PC-3 (cell line): ENCODE results near the gene HOXA9. TPM values are rescaled to one million over a fixed set of nuclear protein-coding genes. Genes with fewer than 3 reads are reported as not detected.

Experiments used
- ATAC-seq: fragments of 200-7000 bp; cut with Tn5 transposase; 2 replicates; pipeline ENCODE4 v1.9.1; 2020; ENCODE audit warnings: mild to moderate bottlenecking, moderate library complexity
- BruUV-seq: library from RNA; stranded (reverse); fragments of 400-500 nt; replicated peaks from 2 replicates; lab custom pipeline; 2021; lab: Mats Ljungman, UMichigan
- CTCF ChIA-PET: fragments of 300-600 bp; sonication (Branson Sonifier 250); formaldehyde crosslinking; loops from one replicate; lab custom pipeline; 2022; ENCODE audit warnings: antibody characterized with exemption; lab: Charles Lee
- POLR2A ChIA-PET: fragments of 300-600 bp; sonication (Branson Sonifier 250); formaldehyde crosslinking; loops from one replicate; lab custom pipeline; 2022; ENCODE audit warnings: antibody characterized with exemption; ENCODE audit not compliant: unreplicated experiment; lab: Charles Lee
- DNase-seq: peaks from one replicate; pipeline ENCODE4 v3.0.0-alpha.2; 2015
- H2AFZ ChIP-seq: fragments of 300-600 bp; sonication (generic); 2 replicates; pipeline ENCODE4 v1.6.0; 2016; ENCODE audit warnings: antibody characterized with exemption, low read length
- H3F3A ChIP-seq: fragments of 300-600 bp; sonication (generic); one replicate; pipeline ENCODE4 v1.6.0; 2017; ENCODE audit warnings: antibody characterized with exemption, low read length, control low read depth, mild to moderate bottlenecking; ENCODE audit not compliant: unreplicated experiment
- H3K27ac ChIP-seq: fragments of 300-600 bp; sonication (generic); 2 replicates; pipeline ENCODE4 v1.5.1; 2016; ENCODE audit warnings: mild to moderate bottlenecking, low read length
- H3K27me3 ChIP-seq: fragments of 300-600 bp; sonication (generic); 2 replicates; pipeline ENCODE4 v1.6.1; 2016; ENCODE audit warnings: low read length, mixed read lengths
- H3K36me3 ChIP-seq: fragments of 300-600 bp; sonication (generic); 2 replicates; pipeline ENCODE4 v1.6.1; 2016; ENCODE audit warnings: low read depth, mixed run types, low read length, mixed read lengths
- H3K4me1 ChIP-seq: fragments of 300-600 bp; sonication (generic); 2 replicates; pipeline ENCODE4 v1.5.1; 2016; ENCODE audit warnings: low read length; ENCODE audit not compliant: insufficient read depth
- H3K4me2 ChIP-seq: fragments of 300-600 bp; sonication (generic); 2 replicates; pipeline ENCODE4 v1.6.0; 2016; ENCODE audit warnings: low read length
- H3K4me3 ChIP-seq: fragments of 300-600 bp; sonication (generic); 2 replicates; pipeline ENCODE4 v1.5.1; 2016; ENCODE audit warnings: mild to moderate bottlenecking, low read length, mixed read lengths
- H3K79me2 ChIP-seq: fragments of 300-600 bp; sonication (generic); 2 replicates; pipeline ENCODE4 v1.6.1; 2017; ENCODE audit warnings: low read length, mixed read lengths
- H3K9ac ChIP-seq: fragments of 300-600 bp; sonication (generic); 2 replicates; pipeline ENCODE4 v1.6.0; 2016; ENCODE audit warnings: mild to moderate bottlenecking, low read length
- H3K9me2 ChIP-seq: fragments of 300-600 bp; sonication (generic); replicated peaks from 2 replicates; pipeline ENCODE4 v1.6.1; 2016; ENCODE audit warnings: mixed run types, low read length, mixed read lengths
- H3K9me3 ChIP-seq: fragments of 300-600 bp; sonication (generic); 2 replicates; pipeline ENCODE4 v1.6.1; 2016; ENCODE audit warnings: low read length, mixed read lengths
- H4K20me1 ChIP-seq: fragments of 300-600 bp; sonication (generic); 2 replicates; pipeline ENCODE4 v1.6.1; 2016; ENCODE audit warnings: low read length, mixed read lengths
- CTCF ChIP-seq: fragments of 300-600 bp; sonication (generic); conservative IDR thresholded peaks from 2 replicates; pipeline ENCODE4 v1.5.1; 2017; ENCODE audit warnings: antibody characterized with exemption, low read depth, mild to moderate bottlenecking, low read length
- EZH2 ChIP-seq: fragments of 300-600 bp; sonication (generic); IDR thresholded peaks from one replicate; pipeline ENCODE4 v1.6.1; 2017; ENCODE audit warnings: antibody characterized with exemption, mild to moderate bottlenecking, low read length; ENCODE audit not compliant: unreplicated experiment
- EZH2phosphoT487 ChIP-seq: fragments of 300-600 bp; sonication (generic); IDR thresholded peaks from 2 replicates; pipeline ENCODE4 v1.6.1; 2018; ENCODE audit warnings: mild to moderate bottlenecking, antibody characterized with exemption, low read length, borderline replicate concordance
- intact Hi-C: fragments of 100-400 bp; cut with micrococcal nuclease; formaldehyde crosslinking; loops from 2 replicates; pipeline ENCODE4 v1.9.0; 2023
- total RNA-seq: library from RNA; depleted of rRNA; stranded (reverse); fragments of >200 nt; gene quantifications from 2 replicates; pipeline ENCODE4 v1.2.3, GENCODE V29; 2014

The HOXA9 gene
- total RNA-seq, 1 experiment from 2014 or later, result 69.0 TPM

GRCh38 chr7:27161721-27162560 is 3.4 kb downstream of the HOXA9 start:
- peaks cover 57% of the 10 kb centered on the region for H3K79me2 ChIP-seq
- DNase-seq (peak; percentile 39), ATAC-seq (peak; percentile 0; the same call in 1 of the 2 replicates)
- peaks cover 20% of the 10 kb centered on the region for H4K20me1 ChIP-seq
- ChIA-PET CTCF (interaction anchor here (0.7 to 2.4 kb wide), 8 partner anchors 9 to 1848 kb away, joined by 3 to 26 read pairs (median 10); partner anchors contain the start of gene HOXA3), POLR2A (interaction anchor here (0.5 to 1.5 kb wide), 7 partner anchors 13 to 1306 kb away, joined by 4 to 26 read pairs (median 5); no protein-coding TSS in a partner anchor)
- no peaks in the 10 kb centered on the region for H3K9me3 ChIP-seq
- H3K27ac ChIP-seq, result peak overlapping the region; percentile 97
- no peaks in the 10 kb centered on the region for H3K9me2 ChIP-seq
- no TSS peak for BruUV-seq
- TF ChIP-seq CTCF, result no peak
- TF ChIP-seq EZH2phosphoT487, result no peak
- TF ChIP-seq EZH2, result no peak
- peak overlapping the region; percentile 90 for H3K9ac ChIP-seq
- intact Hi-C loops, result loop anchor here (1.0 to 5.0 kb wide), 8 partner anchors 308 to 1270 kb away; no protein-coding TSS in a partner anchor
- H3K36me3 ChIP-seq, result peaks cover 23% of the 10 kb centered on the region
- H3F3A ChIP-seq, result peaks cover 5% of the 10 kb centered on the region
- no peak overlapping the region for H2AFZ ChIP-seq
- peak overlapping the region; percentile 84 for H3K4me3 ChIP-seq
- H3K27me3 ChIP-seq, result no peaks in the 10 kb centered on the region
- peak overlapping the region; percentile 93 for H3K4me2 ChIP-seq
- peaks cover 15% of the 10 kb centered on the region for H3K4me1 ChIP-seq

GRCh38 chr7:27161214-27161720 is 4.1 kb downstream of the HOXA9 start:
- intact Hi-C loops, result loop anchor here (1.0 to 5.0 kb wide), 8 partner anchors 307 to 1269 kb away; no protein-coding TSS in a partner anchor
- ATAC-seq, result peak; percentile 0; the same call in 1 of the 2 replicates
- no TSS peak for BruUV-seq

More at GRCh38 chr7:27161214-27161720, 4.1 kb downstream of the HOXA9 start:
- Histone ChIP-seq H4K20me1 (peaks cover 20% of the 10 kb centered on the region), H3K9me3 (no peaks in the 10 kb centered on the region), H3K27me3 (no peaks in the 10 kb centered on the region), H3K36me3 (peaks cover 23% of the 10 kb centered on the region), H3K79me2 (peaks cover 51% of the 10 kb centered on the region), H3K4me1 (peaks cover 15% of the 10 kb centered on the region), H3K4me3 (peak overlapping the region; percentile 84), H3K27ac (peak overlapping the region; percentile 97), H3K9ac (peak overlapping the region; percentile 84), H3F3A (peaks cover 5% of the 10 kb centered on the region), H2AFZ (peak overlapping the region; percentile 91), H3K4me2 (peak overlapping the region; percentile 93), H3K9me2 (no peaks in the 10 kb centered on the region)
- TF ChIP-seq EZH2phosphoT487, result no peak
- no peak for TF ChIP-seq EZH2
- no peak; the same call in 1 of the 2 replicates for TF ChIP-seq CTCF
- CTCF ChIA-PET, result interaction anchor here (0.6 to 2.4 kb wide), 11 partner anchors 9 to 1847 kb away, joined by 3 to 26 read pairs (median 12); partner anchors contain the start of gene HOXA3
- DNase-seq, result no peak
- POLR2A ChIA-PET, result interaction anchor here (0.6 to 1.5 kb wide), 3 partner anchors 9 to 28 kb away, joined by 4 to 26 read pairs (median 12); partner anchors contain the start of gene HOXA3
